HAP-1 (cell line): ENCODE measurements around the gene PPP1R12B.
"Not testable (repeated sequence)": the region's sequence is repeated elsewhere in the genome, so short reads cannot be mapped to it uniquely, and the experiment has no call there.

Source experiments
- DNase-seq, 2 experiments: peaks; one replicate each; pipeline ENCODE4 v3.0.0-alpha.2; 2016 to 2020; ENCODE audit warnings: low spot score in 2 of 2
- H3K27me3 ChIP-seq: fragments of 250-450 bp; sonication (Bioruptor Pico); 2 replicates; pipeline ENCODE4 v1.5.1; 2020; ENCODE audit warnings: low read depth, mild to moderate bottlenecking, moderate library complexity
- H3K36me3 ChIP-seq: fragments of 250-450 bp; sonication (Bioruptor Pico); replicated peaks from 2 replicates; pipeline ENCODE4 v1.5.1; 2020; ENCODE audit warnings: mild to moderate bottlenecking
- H3K4me1 ChIP-seq: fragments of 250-450 bp; sonication (Bioruptor Pico); 2 replicates; pipeline ENCODE4 v1.5.1; 2020; ENCODE audit warnings: mild to moderate bottlenecking
- H3K4me3 ChIP-seq: fragments of 250-450 bp; sonication (Bioruptor Pico); 2 replicates; pipeline ENCODE4 v1.5.1; 2020; ENCODE audit warnings: mild to moderate bottlenecking, moderate library complexity
- H3K9me3 ChIP-seq: fragments of 250-450 bp; sonication (Bioruptor Pico); 2 replicates; pipeline ENCODE4 v1.5.1; 2020; ENCODE audit warnings: mild to moderate bottlenecking, moderate library complexity
- in situ Hi-C: fragments of 300-500 bp; cut with MboI; formaldehyde crosslinking; loops from 3 replicates; pipeline ENCODE4 v1.14.3; 2020; ENCODE audit warnings: low sequenced_read_pairs, inconsistent platforms, mixed read lengths

Gene PPP1R12B

DNA sequence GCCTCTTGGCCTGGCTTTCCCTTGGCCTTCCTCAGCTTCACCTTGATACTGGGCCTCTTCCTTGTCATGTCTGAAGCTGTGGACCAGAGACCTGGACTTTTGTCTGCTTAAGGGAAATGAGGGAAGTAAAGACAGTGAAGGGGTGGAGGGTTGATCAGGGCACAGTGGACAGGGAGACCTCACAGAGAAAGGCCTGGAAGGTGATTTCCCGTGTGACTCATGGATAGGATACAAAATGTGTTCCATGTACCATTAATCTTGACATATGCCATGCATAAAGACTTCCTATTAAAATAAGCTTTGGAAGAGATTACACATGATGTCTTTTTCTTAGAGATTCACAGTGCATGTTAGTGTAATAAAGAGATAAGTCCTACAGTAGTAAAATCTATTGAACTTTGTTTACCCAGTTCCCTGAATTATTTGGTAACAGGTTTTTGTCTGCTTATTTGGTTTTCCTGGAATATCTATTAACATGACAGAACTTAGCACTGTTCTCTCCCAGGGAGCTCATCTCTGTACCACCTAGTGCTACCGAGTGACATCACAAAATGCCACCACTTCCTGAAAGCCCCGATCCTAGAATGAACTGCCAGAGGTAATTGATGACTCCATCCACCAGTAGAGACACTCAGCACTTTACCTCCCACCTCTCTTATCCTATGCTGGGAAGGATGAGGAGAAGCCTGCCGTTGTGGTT, 29.0 kb upstream of the PPP1R12B start:
- Histone ChIP-seq H3K9me3 (no peaks in the 10 kb centered on the region), H3K27me3 (no peaks in the 10 kb centered on the region), H3K4me1 (peaks cover 10% of the 10 kb centered on the region), H3K36me3 (no peaks in the 10 kb centered on the region), H3K4me3 (no peak overlapping the region)
- DNase-seq: no peak
- in situ Hi-C loops: loop anchor here (5.0 kb wide), 1 partner anchor 132 kb away; no protein-coding TSS in a partner anchor

GRCh38 chr1:202320081-202320405, 28.5 kb upstream of the PPP1R12B start:
- in situ Hi-C loops: no loop called here
- Histone ChIP-seq H3K4me3 (no peak overlapping the region), H3K9me3 (no peaks in the 10 kb centered on the region), H3K36me3 (no peaks in the 10 kb centered on the region), H3K27me3 (no peaks in the 10 kb centered on the region), H3K4me1 (peaks cover 10% of the 10 kb centered on the region)
- DNase-seq: no peak

DNA sequence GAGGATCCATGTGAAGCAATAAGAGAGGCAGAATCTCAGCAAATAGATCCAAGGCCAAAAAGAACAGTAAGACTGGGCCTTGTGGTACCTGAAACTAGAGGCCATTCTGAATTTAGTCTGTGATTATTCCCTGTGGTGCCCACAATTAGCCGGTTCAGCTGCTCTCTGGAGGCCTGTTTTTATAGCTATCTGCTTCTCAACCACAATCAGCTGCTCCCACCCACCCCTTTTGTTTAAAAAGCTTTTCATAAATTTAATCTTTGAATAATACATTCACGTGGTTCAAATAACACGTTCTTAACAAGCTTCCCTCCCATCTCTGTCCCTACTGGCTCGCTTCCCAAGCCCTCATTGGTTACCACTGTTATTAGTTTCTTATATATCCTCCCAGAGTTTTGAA, 24.8 kb upstream of the PPP1R12B start:
- Histone ChIP-seq H3K36me3 (no peaks in the 10 kb centered on the region), H3K4me3 (no peak overlapping the region), H3K4me1 (peaks cover 10% of the 10 kb centered on the region), H3K27me3 (no peaks in the 10 kb centered on the region), H3K9me3 (no peaks in the 10 kb centered on the region)
- in situ Hi-C loops: no loop called here
- peak; percentile 27 to 41 for DNase-seq

DNA sequence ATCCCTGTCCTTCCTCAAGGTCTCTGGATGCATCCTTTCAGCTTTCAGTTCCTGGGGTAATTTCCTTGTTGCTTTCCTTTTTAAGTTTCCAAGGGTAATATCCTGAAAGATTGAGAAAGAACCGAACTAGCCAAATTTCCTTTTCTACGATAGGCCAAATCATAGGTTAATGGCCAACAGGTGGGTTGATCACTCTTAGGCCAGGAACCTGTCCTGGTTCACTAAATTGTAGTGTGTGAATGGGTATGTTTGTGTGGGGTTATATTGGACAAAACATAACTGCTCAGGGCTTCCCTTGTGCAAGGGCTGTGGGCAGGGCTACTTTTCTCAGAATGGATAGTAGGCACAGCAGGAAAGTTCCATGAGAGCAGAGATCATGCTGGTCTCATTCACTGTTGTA, 23.9 kb upstream of the PPP1R12B start:
- Histone ChIP-seq H3K9me3 (no peaks in the 10 kb centered on the region), H3K27me3 (no peaks in the 10 kb centered on the region), H3K4me3 (no peak overlapping the region), H3K4me1 (peaks cover 10% of the 10 kb centered on the region), H3K36me3 (peaks cover 5% of the 10 kb centered on the region)
- DNase-seq: no peak
- in situ Hi-C loops: no loop called here

- Histone ChIP-seq H3K27me3 (no peaks in the 10 kb centered on the region), H3K36me3 (peaks cover 55% of the 10 kb centered on the region), H3K4me3 (no peak overlapping the region), H3K4me1 (no peaks in the 10 kb centered on the region), H3K9me3 (no peaks in the 10 kb centered on the region)
- in situ Hi-C loops: no loop called here
- DNase-seq: no peak
Observed at GRCh38 chr1:202329891-202330290, 18.6 kb upstream of the PPP1R12B start.

DNA sequence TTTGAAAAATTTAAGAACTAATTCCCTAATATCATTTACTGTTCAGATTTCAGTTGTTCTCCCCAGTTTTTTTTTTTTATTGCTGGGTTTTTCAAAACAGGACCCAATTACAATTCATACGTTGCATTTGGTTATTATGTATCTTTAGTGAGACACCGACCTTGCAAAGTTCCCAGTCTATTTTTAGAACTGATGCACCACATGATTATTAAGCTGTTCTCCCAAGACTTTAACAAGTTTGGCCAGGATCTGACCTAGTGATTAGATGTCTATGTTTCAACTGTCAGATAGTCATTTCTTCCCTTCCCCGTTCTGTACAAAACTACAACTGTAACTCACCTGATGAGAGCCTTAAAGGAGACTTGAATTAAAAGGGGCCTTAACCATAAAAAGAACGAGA, 14.6 kb upstream of the PPP1R12B start:
- peaks cover 70% of the 10 kb centered on the region for H3K36me3 ChIP-seq
- no peaks in the 10 kb centered on the region for H3K9me3 ChIP-seq
- H3K27me3 ChIP-seq: no peaks in the 10 kb centered on the region
- no peak for DNase-seq
- in situ Hi-C loops: no loop called here
- peaks cover 12% of the 10 kb centered on the region for H3K4me1 ChIP-seq
- H3K4me3 ChIP-seq: no peak overlapping the region

DNA sequence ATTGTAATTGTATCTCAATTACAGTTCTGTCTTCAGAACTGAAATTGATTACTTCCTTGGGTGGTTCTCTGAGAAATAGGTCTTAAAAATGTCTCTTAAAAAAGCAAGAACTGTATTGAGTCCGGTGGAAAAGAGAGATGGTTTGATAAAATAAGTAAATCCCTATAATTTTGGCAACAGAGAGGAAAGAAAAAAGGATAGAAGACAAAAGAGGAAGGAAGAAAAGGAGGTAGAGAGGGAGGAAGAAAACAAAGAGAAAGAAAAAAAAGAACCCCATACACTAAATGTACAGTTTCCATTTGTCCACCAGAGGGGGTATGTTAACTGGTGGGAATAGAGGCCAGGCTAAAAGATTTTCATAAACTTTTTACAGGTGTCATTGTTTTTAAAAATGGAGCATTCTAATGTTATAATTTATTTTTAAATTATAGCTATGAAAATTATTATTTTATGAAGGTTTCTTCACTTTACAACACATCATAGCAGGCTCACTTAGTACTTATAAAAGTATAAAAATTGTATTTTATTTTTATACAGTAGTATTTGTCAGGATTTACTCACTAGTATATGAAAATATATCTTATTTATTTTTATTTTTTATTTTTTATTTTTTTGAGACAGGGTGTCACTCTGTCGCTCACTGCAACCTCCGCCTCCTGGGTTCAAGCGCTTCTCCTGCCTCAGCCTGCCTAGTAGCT, 4.7 kb upstream of the PPP1R12B start:
- Histone ChIP-seq H3K9me3 (no peaks in the 10 kb centered on the region), H3K27me3 (no peaks in the 10 kb centered on the region), H3K4me1 (peaks cover 5% of the 10 kb centered on the region), H3K4me3 (no peak overlapping the region), H3K36me3 (peaks cover 2% of the 10 kb centered on the region; the same call in 1 of the 2 replicates)
- in situ Hi-C loops: no loop called here
- DNase-seq: peak in 1 of 2 experiments; percentile 64

DNA sequence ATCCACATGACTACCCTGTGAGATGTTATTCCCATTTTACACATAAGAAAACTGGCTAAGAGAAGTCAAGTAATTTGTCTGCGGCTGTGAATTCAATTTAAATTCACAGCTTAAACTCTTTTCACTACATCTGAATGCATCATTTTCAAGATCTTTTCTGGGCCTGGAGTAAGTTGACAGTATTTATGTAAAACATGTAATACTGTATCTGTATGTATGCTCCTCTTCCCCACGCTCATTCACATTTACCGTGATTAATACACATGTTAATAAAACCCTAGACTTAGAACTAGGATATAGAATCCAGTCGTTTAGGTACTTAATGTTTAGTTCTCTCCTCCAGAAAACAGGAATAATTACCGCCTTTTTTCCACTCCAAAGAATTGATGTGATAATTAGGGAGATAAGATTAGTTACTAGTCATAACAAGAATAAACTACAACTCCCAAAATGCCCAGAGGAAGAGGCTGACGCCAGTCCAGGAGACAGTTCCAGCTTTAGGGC, 442 bp upstream of the PPP1R12B start:
- Histone ChIP-seq H3K27me3 (no peaks in the 10 kb centered on the region), H3K36me3 (peaks cover 3% of the 10 kb centered on the region; the same call in 1 of the 2 replicates), H3K4me3 (peak overlapping the region; percentile 90), H3K9me3 (no peaks in the 10 kb centered on the region), H3K4me1 (peaks cover 6% of the 10 kb centered on the region)
- DNase-seq: no peak
- in situ Hi-C loops: no loop called here

DNA sequence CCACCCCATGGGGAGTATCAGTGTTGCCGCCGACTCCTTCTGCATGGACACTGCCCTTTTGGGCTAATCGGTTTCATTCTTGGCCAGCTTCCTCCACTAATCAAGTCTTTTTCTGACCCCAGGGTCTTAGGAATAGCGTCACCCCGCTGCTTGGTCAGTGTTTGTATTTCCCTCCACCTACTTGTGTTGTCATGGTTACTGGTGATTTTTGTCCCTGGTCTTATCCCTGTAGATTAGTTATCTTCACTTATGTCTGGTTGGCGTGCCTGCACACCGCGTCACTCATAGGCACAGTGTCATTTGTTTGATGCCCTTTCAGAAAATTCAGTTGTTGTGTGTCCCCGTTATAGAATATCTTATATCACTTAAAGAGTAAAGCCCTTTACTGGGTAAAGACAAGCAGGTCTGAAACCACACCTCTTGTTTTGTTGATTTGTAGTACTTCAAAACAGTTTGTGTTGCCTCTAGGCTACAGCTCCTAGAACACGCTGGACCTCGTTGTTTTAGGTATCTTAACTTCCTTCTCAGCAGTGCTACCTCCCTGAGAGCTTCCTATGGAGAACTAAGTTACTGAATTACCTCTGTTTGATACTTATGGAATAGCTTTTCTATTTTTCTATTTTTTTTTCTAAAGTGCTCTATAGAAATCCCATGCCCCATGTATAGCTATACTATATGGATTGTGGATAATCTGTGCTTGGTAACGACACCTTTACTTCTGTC, 868 bp downstream of the PPP1R12B start:
- no peaks in the 10 kb centered on the region for H3K9me3 ChIP-seq
- no peak for DNase-seq
- H3K4me3 ChIP-seq: peak overlapping the region; percentile 90
- no peaks in the 10 kb centered on the region for H3K27me3 ChIP-seq
- in situ Hi-C loops: no loop called here
- peaks cover 3% of the 10 kb centered on the region; the same call in 1 of the 2 replicates for H3K36me3 ChIP-seq
- H3K4me1 ChIP-seq: peaks cover 8% of the 10 kb centered on the region

- no peak for DNase-seq
- in situ Hi-C loops: no loop called here
- H3K27me3 ChIP-seq: no peaks in the 10 kb centered on the region
Observed at GRCh38 chr1:202351725-202352124, 3.2 kb downstream of the PPP1R12B start.

DNA sequence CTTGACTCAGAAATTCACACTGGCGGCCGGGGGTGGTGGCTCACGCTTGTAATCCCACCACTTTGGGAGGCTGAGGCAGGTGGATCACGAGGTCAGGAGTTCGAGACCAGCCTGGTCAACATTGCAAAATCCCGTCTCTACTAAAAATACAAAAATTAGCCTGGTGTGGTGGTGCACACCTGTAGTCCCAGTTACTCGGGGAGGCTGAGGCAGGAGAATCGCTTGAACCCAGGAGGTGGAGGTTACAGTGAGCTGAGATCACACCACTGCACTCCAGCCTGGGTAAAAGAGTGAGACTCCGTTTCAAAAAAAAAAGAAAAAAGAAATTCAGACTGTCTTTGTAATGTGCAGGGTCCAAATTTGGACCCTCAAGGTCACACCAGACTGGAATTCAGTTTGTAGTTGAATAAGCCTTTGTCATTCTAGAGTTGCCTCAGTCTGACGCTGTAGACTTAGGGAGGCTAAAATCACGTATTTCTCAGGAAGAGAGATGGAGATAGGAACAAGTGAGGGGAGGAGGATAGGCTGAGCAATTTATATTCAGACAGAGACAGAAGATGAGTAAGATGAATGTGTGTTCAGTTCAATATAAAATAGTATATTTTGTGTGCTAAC, 4.2 kb downstream of the PPP1R12B start:
- H3K4me3 ChIP-seq, DNase-seq, H3K4me1 ChIP-seq, H3K27me3 ChIP-seq, H3K9me3 ChIP-seq, H3K36me3 ChIP-seq, in situ Hi-C loops: not testable (repeated sequence)

More at GRCh38 chr1:202351725-202352124, 3.2 kb downstream of the PPP1R12B start:
- Histone ChIP-seq H3K4me3 (no peak overlapping the region), H3K4me1 (peaks cover 8% of the 10 kb centered on the region), H3K9me3 (no peaks in the 10 kb centered on the region), H3K36me3 (peaks cover 3% of the 10 kb centered on the region; the same call in 1 of the 2 replicates)

DNA sequence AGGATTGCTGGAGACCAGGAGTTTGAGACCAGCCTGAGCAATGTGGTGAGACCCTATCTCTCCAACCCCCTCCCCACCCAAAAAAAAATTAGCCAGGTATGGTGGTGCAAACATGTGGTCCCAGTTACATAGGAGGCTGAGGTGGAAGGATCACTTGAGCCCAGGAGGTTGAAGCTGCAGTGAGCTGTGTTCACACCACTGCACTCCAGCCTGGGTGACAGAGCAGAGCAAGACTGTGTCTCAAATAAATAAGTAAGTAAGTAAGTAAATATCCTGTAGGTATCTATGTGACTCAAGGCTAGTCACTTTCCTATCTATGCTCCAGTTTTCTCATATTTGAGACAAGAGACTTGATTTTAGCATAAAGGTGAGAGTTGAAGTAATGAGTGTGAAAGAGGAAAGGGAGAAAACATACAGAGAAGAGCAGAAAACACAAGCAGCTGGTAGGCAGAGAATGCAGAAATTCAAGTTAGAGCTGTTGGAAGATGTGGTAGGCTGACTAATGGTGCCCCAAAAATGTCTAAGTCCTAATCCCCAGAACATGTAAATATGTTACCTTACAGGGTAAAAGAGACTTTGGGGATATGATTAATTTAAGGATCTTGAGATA, 7.5 kb downstream of the PPP1R12B start:
- in situ Hi-C loops: no loop called here

GRCh38 chr1:202357506-202357905, 9.0 kb downstream of the PPP1R12B start:
- in situ Hi-C loops: no loop called here
- no peak for DNase-seq
- Histone ChIP-seq H3K9me3 (no peaks in the 10 kb centered on the region), H3K4me3 (no peak overlapping the region), H3K27me3 (no peaks in the 10 kb centered on the region), H3K36me3 (no peaks in the 10 kb centered on the region), H3K4me1 (peaks cover 17% of the 10 kb centered on the region)

More for the DNA sequence above, 7.5 kb downstream of the PPP1R12B start:
- Histone ChIP-seq H3K9me3 (no peaks in the 10 kb centered on the region), H3K36me3 (no peaks in the 10 kb centered on the region), H3K4me3 (no peak overlapping the region), H3K4me1 (peaks cover 4% of the 10 kb centered on the region), H3K27me3 (no peaks in the 10 kb centered on the region)
- no peak for DNase-seq
